OCI-LY3 (cell line): ENCODE measurements around the gene FAM240A.

ENCODE experiments used
- CTCF ChIP-seq: fragments of 200-600, 300-600 bp; sonication (generic); IDR thresholded peaks from 2 replicates; pipeline ENCODE4 v1.5.1; 2014; ENCODE audit warnings: antibody characterized with exemption, low read length, low read depth
- EZH2phosphoT487 ChIP-seq: fragments of 200-600 bp; shearing (Covaris generic); IDR thresholded peaks from 2 replicates; pipeline ENCODE4 v1.6.1; 2018; ENCODE audit warnings: antibody characterized with exemption, mixed run types, low read depth

GRCh38 chr3:46639221-46639620, 26.9 kb downstream of the FAM240A start:
- TF ChIP-seq CTCF (no peak), EZH2phosphoT487 (no peak)
